NCI-H774 (cell line): Measurements from ENCODE around the gene WDR38.

Source experiments
- DNase-seq: peaks from one replicate; lab custom pipeline; 2025; lab: John Stamatoyannopoulos, UW

WDR38 gene

DNA sequence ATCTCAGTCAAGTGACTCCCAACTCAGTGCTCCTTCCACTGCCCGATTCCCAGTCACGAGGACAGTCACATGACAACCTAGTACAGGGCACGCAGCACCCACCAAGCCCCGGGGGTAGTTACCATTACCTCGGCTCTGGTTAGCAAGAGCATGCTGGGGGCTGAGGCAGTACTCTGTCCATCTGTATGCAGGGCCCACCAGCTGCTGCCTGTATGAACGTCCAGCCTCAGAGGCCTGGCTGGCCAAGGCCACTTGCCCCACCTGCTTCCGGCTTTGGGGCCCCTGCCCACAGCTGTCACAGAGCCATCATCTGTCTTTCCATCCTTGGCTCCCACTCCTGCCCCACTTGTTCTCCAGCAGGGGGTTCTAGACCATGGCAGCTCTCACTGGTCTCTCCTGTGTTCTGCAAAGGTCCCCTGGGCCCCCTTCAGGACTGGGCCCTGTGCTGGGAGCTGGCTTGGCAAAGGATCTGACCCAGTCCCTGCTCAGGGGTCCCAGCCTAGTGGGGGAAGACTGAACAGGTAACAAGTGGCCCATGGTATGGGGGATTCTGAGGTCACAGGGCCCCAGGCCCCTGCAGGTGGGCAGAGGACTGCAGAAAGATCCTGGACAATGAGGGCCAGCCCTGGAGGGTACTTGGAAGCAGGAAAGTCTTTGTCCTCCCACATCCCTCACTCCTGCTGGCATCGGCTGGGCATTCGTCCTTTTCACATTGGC lies 5.2 kb downstream of the WDR38 start:
- no peak for DNase-seq

DNA sequence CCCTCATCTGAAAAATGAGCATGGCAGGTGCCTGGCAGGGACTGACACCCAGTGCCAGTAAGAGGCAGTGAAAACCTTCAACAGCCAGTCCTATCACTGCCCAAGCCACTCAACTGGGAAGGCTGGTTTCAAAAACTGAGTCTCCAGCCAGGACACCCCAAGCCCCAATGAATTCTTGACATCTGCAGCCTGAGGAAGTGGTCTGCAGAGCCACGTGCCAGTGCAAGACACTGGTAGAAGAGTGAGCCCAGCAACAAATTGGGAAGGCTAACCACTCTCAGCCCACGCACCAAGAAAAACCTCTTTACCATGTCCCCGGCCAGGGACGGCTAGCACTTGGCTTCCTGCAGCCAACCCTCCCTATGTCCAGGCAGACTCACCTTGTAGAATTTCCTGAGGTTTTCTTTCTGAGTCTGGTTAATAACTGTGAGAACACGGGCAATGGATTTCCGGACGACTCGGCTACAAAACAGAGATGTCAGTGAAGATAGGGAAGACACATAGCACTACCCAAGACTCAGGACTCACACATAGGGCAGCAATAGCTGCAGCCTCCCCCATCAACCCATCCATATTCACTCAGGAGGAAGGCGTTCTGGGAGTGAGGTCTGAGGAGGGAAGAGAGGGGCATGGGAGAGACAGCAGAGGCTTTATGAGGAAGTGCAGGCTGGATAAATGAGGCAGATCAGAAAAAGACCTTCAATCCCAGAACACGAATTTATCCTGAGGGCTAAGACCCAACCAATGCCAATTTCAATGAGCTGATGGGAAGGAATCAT lies 6.7 kb downstream of the WDR38 start:
- no peak for DNase-seq

GRCh38 chr9:124860582-124861341 lies 7.5 kb downstream of the WDR38 start:
- no peak for DNase-seq

GRCh38 chr9:124861342-124862229 lies 8.3 kb downstream of the WDR38 start, which contains the start of the genes ARPC5L and RPL35:
Gene ARPC5L, plus strand, starts transcription at chr9:124862130. Its CDS starts 7,161 bp downstream, at chr9:124869291.
Gene RPL35, minus strand, starts transcription at chr9:124861957. Its CDS starts 45 bp downstream, at chr9:124861912.
- peak; percentile 96 for DNase-seq

- no peak for DNase-seq
Measured at GRCh38 chr9:124863371-124863871, 10.2 kb downstream of the WDR38 start.

DNA sequence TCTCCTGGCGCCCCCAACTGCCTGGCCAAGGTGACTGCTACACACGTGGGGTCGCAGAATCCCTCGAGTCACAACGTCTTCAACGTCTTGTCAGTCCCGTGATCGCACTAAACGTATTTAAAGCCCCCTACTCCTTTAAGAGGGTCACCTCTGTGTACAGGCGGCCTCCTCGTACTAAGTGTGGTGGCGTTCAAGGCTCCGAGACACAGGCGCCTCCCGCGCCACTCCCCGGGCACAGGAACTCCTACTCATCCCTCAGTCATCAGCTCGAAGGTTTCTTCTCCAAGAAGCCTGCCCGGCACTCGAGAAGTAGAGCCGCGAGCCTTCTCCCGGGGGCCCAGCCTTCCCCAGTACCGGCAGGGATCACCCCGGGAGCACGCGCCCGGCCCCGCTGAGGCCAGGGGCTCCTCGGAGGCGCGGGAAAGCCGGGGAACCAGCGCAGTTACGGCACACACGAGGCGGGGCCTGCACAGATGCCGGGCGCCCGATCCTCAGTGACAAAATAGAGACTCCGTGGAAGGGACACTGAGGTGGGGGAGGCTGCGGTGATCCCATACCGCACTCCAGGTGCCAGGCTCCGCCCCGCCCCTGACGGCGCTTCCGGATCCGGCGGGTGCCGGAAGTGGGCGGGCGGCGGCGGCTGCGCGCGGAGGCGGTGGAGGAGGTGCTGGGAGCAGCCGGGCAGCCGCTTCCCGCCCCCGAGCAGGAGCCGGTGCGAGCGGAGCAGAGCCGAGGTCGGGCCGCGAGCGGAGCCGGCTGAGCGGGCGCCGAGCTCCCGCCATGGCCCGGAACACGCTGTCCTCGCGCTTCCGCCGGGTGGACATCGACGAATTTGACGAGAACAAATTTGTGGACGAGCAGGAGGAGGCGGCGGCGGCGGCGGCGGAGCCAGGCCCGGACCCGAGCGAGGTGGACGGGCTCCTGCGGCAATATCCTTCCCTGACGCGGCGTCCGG lies 15.5 kb downstream of the WDR38 start:
- DNase-seq = peak; percentile 88

GRCh38 chr9:124869466-124869985 lies 16.3 kb downstream of the WDR38 start:
- DNase-seq = no peak

- DNase-seq = no peak
Measured at GRCh38 chr9:124869986-124870560, 16.8 kb downstream of the WDR38 start.

DNA sequence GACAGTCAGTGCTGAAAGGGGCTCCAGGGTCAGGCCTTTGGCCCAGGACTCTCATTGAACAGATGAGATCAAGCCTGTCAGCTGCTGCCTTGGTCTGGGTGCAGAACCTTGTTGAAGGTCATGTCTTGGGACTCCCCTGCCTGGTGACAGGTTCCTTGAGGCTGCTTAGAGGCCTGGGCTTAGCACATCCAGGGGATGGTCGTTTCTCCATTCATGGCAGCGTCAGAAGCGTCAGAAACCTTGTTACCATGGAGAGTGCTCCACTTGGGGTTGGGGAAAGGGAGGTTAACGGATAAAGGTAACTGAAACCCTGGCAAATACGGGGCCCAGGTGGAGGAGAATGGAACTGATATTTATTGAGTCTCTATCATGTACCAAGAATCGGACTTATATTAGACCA lies 17.5 kb downstream of the WDR38 start:
- no peak for DNase-seq

- DNase-seq = no peak
Measured at GRCh38 chr9:124871156-124871561, 17.9 kb downstream of the WDR38 start.

DNA sequence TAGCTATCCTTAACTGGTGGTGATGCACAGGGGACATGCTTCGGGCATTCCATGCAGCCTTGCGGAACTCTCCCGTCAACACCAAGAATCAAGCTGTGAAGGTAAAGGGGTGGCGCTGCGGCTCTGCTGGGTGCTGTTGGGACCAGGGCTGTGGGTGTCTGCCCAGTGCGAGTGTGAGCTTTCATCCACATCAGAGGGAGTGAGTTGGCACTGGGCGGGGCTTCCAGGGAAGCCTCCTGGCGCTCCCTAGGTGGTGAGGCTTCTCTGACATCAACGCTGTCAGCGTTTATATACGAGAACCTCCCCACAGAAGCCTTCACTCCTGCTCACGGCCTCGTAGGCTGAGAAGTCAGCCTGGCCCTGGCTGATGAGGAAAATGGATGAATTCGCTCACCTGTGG lies 20.4 kb downstream of the WDR38 start:
- no peak for DNase-seq

DNA sequence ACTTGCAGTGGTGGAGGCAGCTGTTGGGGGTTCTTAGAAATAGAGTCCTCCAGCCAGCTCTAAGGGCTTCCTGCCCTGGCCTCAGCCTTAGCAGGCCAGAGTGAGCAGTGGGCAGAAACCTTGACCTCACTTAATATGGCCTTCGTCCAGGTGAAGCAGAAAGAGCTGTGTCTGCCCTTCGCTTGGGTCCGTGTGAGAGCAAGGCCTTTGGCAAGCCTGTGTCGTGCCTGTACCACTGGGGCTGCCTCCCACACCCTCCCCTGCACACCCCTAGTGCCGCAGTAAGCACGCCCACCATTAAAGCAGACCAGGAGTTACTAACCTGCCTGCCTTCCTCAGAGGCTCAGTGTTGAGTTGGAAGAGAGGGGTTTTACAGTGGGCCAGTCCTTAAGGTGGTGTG lies 22.2 kb downstream of the WDR38 start:
- DNase-seq = no peak

DNA sequence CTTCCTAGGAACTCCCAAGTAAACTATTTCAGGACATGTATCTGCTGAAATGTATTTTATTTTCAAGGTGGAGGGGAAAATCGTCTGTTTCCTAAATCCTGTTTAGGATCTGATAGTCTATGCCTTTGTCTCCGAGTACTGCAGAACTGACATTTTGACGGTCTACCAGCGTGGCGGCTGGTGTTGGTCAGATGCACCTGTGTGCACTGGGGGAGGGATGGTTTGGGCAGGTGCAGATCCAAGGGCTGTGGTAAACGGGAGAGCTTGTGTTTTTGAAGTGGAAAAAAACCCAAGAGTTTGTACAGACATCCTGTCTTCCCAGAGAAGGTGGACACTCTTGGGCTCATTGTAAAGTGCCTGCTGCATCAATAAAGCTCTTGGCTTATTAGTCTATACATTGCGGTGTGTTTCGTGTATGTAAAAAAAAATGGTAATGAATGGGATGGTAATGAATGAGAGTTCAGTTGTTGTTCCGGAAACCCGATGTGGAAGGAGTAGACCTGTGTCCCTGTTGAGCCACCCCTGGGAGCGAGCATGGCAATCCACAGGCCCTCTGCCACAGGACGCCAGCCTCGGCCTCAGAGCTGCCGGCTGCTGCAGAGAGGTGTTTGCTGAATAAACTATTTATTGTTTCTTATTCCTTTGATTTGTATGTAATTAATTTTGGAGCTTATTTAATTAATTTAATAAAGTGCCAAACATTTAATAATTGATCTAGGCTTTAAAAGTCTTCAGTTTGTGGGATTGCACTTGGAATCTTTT lies 23.9 kb downstream of the WDR38 start:
- DNase-seq = no peak

DNA sequence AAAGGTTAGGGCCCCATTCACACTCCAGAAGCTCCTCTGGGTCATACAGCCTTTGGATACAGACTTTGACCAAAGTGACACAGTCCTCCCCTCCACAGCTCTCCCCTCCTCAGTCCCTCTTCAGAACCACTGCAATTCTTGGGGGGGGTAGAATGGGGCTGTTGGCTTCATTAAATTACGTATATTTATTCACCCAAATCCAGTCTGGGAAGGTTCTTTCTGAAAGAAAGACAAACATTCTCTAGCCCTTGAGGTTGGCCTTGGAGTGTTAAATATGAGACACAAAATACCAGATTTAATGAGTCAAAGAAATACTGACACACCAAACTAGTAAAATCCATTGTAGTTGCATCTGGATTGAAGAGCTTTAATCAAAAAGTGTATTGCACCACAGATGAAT lies 24.8 kb downstream of the WDR38 start:
- no peak for DNase-seq

- DNase-seq = no peak
Measured at GRCh38 chr9:124878518-124878917, 25.3 kb downstream of the WDR38 start.

DNA sequence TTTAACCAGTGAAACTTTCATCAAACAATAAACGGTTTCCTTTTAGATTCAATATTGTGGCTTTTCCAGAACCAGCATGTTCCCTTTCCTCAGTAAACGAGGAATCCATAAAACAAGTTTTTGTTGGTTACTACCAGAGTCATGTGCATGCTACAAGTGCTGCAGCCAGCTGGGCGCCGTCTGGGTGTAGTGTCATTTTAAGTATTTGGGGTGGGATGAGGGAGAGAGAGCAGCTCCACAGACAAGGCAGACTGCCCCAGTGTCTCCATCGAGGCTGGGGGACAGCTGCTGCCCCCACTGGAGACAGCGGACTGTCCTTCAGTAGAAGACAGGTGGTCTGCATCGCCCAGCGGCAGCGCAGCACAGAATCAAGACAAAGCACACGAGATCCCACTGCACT lies 26.0 kb downstream of the WDR38 start:
- no peak for DNase-seq

DNA sequence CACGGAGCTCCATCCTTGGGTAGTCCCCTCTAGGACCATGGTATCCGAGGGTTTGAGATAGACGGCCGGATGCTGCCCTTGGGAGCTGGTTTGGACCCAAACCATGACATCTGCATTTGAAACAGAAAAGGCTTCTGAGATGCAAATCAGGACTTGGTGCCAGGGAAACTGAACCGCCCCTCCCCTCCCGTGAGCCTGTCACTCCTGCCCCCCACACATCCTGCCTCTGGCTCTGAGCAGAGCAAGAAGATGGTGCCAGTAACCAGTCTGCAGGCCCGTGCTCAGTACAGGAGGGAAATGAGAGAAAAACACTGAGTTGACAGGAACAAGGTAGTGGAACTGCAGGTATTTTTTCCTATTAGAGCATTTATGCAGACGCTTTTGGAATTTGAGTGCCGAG lies 27.2 kb downstream of the WDR38 start:
- DNase-seq = no peak

DNA sequence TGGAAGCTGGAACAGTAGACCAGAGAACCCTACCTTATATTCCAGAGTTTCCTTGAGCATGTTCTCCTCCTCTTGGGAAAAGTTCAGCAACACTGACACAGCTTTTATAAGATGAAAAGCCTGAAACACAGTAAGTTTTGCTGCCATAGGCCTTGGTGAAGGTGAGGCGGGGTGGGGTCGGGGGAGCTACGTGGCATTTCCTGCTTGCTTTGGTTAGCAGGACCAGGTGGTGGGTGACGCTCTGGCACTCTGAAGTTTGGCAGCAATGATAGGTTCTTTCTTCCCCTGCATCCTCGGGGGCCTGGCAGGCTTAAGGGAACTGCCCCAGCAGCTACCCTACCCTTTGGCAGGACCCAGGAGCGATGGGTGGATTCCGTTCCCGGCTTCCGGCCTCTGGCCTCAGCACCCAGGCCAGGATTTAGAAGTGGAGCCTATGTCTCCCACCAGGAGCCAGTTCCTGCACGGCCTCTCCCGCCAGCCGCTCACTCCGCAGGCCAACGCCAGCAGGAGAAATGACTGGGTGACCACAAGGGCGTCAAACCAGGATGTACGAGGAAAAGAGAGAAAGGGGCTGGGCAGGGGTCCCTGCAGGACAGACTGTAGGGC lies 28.0 kb downstream of the WDR38 start:
- no peak for DNase-seq
